ENCODE measurements around the gene TRAPPC3.

The TRAPPC3 gene

DNA sequence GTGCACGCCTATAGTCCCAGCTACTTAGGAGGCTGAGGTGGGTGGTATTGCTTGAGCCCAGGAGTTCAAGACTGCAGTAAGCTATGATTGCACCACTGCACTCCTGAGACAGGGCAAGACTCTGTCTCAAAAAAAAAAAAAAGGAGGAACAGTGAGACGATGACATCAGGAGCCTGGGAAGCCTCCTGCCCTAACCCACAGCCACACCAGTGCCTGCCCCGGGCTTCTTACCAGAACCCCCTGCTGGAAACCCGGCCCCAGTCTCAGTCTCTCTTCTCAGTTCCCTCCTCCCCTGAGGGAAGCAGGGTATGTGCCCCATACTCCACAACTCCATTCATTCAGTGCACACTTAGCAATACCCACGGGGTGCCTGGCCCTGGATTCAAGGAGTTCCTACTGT, 33.4 kb downstream of the TRAPPC3 start:
- TF ChIP-seq, protein P1, sequence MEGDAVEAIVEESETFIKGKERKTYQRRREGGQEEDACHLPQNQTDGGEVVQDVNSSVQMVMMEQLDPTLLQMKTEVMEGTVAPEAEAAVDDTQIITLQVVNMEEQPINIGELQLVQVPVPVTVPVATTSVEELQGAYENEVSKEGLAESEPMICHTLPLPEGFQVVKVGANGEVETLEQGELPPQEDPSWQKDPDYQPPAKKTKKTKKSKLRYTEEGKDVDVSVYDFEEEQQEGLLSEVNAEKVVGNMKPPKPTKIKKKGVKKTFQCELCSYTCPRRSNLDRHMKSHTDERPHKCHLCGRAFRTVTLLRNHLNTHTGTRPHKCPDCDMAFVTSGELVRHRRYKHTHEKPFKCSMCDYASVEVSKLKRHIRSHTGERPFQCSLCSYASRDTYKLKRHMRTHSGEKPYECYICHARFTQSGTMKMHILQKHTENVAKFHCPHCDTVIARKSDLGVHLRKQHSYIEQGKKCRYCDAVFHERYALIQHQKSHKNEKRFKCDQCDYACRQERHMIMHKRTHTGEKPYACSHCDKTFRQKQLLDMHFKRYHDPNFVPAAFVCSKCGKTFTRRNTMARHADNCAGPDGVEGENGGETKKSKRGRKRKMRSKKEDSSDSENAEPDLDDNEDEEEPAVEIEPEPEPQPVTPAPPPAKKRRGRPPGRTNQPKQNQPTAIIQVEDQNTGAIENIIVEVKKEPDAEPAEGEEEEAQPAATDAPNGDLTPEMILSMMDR (conservative IDR thresholded peaks at IDR 0.05; ENCODE audit: low read depth, low read length): no peak
- no peak overlapping the region for H3K4me3 ChIP-seq (ENCODE audit: low read depth, low read length)
- DNase-seq (ENCODE audit: low read depth): peak; percentile 65

DNA sequence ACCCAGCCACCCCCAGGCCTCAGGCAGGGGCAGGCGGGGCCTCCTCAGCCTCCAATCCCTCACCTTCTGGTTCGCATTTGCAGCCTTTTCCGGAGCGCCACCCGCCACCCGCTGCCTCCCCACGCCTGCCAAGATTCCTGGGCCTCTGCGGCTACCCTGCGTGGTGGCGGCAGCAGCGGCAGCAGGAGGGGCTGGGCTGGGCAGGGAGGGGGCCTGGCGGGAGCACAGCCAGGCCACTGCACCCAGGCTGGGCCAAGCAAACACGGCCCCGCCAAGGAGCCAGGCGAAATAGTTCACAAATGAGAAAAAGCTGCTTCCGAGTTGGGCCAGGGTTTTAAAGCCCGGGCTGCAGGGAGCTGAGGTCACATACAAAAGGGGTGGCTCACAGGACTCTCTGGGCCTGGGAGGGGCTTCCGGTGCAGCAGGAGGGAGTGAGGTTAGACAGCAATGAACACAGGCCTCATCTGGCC, 34.1 kb downstream of the TRAPPC3 start:
- H3K4me3 ChIP-seq (ENCODE audit: low read depth, low read length): no peak overlapping the region
- TF ChIP-seq, protein P1 (conservative IDR thresholded peaks at IDR 0.05; ENCODE audit: low read depth, low read length): no peak
- DNase-seq (ENCODE audit: low read depth): peak; percentile 76

DNA sequence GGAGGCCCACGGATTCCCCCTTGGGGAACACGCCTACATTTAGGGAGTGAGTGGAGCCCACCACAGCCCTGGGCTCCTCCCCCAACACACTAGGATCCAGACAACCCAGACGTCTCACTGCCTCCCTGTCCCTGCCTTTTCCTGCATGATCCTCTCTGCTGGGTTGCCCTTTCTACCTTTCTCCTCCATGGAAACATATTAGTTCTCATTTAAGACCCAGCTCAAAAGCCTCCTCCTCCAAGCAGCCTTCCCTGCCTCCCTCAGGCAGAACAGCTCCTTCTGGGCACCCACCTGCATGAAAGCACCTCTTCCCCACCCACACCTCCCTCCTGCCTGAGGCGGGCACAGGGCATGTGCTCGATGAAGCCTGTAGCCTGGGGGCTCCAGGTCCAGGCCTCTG, 34.9 kb downstream of the TRAPPC3 start:
- TF ChIP-seq, protein P1 (conservative IDR thresholded peaks at IDR 0.05; ENCODE audit: low read depth, low read length): no peak
- H3K4me3 ChIP-seq (ENCODE audit: low read depth, low read length): no peak overlapping the region
- no peak for DNase-seq (ENCODE audit: low read depth)

DNA sequence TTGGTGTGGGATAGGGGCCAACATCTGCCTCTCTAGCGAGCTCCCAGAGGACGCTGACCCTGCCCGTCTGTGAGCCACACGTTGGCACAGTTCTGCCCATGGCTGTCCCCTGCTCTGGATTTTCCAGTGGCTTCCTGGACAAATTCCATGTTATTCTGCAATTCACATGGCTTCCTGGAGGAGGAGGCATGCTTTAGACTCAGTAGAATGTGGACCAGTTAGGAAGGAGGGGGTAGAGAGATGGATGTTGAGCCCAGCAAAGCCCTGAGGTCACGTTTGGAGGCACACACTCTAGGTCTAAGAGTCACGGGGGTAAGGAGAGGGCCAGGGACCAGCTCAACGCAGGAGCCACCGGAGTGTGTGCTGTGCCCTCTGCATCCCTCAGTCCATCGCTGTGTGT, 36.5 kb downstream of the TRAPPC3 start:
- TF ChIP-seq, protein P1 (conservative IDR thresholded peaks at IDR 0.05; ENCODE audit: low read depth, low read length): no peak
- DNase-seq (ENCODE audit: low read depth): no peak
- no peak overlapping the region for H3K4me3 ChIP-seq (ENCODE audit: low read depth, low read length)

DNA sequence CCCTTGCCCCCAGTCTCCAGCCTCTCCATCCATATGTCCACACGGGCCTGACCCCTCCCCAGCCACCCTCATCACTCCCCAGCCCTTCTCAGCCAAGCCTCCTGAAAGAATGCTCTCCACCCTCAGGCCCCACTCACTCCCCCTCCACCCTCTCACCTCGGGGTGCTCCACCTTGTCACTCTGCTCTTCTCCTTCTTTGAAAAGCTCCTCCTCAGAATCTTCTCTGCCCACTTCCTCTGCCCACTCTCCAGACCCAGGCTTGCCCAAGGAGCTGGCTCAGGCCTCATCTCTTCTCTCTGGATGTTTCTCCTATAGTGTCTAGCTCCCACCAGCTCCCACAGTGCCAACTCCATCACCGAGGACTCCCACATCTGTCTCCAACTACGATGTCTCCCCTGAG, 38.1 kb downstream of the TRAPPC3 start:
- TF ChIP-seq, protein P1 (conservative IDR thresholded peaks at IDR 0.05; ENCODE audit: low read depth, low read length): no peak
- H3K4me3 ChIP-seq (ENCODE audit: low read depth, low read length): no peak overlapping the region
- DNase-seq (ENCODE audit: low read depth): no peak

DNA sequence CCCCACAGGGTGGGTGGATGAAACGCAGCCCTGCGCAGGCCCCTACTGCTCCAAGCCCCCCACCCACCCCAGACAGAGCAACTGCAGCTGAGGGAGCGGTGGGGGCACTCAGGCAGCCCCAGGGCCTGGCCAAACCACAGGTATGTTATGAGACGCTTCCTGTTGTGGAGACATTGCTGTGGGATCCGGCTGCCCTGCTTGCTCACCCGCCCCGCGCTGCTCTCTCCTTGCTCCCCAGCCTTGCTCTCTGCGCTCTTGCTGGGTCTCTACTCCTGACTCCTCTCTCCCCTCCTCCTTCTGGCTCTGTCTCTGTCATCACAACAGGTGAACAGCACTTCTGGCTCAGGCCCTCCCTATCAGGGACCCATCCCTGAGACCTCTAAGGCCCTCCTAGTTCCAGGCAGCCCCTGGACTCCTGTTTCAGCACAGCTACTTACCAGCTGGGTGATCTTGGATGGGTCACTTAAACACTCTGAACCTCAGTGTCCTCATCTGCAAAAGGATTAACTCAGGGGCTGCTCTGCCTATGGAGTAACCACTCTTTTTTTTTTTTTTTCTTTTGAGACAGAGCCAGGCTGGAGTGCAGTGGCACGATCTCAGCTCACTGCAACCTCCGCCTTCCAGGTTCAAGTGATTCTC, 40.1 kb downstream of the TRAPPC3 start:
- peak; percentile 90 for DNase-seq (ENCODE audit: low read depth)
- TF ChIP-seq, protein P1 (conservative IDR thresholded peaks at IDR 0.05; ENCODE audit: low read depth, low read length): no peak
- H3K4me3 ChIP-seq (ENCODE audit: low read depth, low read length): no peak overlapping the region

DNA sequence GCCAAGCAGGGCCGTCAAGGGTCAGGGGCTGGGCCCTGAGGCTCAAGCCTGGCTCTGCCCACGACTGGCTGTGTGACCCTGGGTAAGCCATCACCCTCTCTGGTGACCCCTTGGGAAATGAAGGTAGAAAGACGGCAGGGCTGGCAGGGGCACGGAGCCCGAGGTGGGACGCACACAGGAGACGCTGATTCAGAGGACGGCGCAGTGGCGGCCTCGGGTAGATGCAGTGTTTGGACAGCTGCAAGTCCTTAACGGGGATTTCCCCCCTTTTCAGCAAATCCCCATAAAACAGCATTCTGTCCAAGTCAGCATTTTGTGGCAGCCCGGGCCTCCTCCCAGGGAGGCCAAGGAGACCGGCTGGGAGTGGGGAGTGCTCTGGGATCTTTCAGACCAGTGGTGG, 41.0 kb downstream of the TRAPPC3 start:
- no peak overlapping the region for H3K4me3 ChIP-seq (ENCODE audit: low read depth, low read length)
- TF ChIP-seq, protein P1 (conservative IDR thresholded peaks at IDR 0.05; ENCODE audit: low read depth, low read length): no peak
- peak; percentile 36 for DNase-seq (ENCODE audit: low read depth)
